Mesenchymal stem cell (in vitro differentiated cells and primary cell): ENCODE data around the gene DHX30.

ENCODE experiments used
- DNase-seq: peaks from one replicate; pipeline ENCODE4 v3.0.0-alpha.2; 2013
- H2AFZ ChIP-seq: one replicate; pipeline ENCODE4 v1.6.1; 2013; ENCODE audit warnings: low read depth, mild to moderate bottlenecking, control low read depth, inconsistent platforms, low read length, moderate library complexity
- H2AK5ac ChIP-seq: 2 replicates; pipeline ENCODE4 v1.6.1; 2013; ENCODE audit warnings: low read length, moderate library complexity, mild to moderate bottlenecking, inconsistent platforms; ENCODE audit not compliant: severe bottlenecking
- H2BK120ac ChIP-seq: one replicate; pipeline ENCODE4 v1.6.1; 2013; ENCODE audit warnings: low read depth, mild to moderate bottlenecking, inconsistent platforms, low read length, moderate library complexity
- H2BK12ac ChIP-seq, 2 experiments: one replicate each; pipeline ENCODE4 v1.6.1; 2013; ENCODE audit warnings: inconsistent platforms in 2 of 2, low read length in 2 of 2, mild to moderate bottlenecking in 2 of 2, moderate library complexity in 2 of 2, control low read depth in 1 of 2
- H2BK15ac ChIP-seq: one replicate; pipeline ENCODE4 v1.6.1; 2013; ENCODE audit warnings: mild to moderate bottlenecking, low read depth, inconsistent platforms; ENCODE audit not compliant: poor library complexity, severe bottlenecking
- H2BK5ac ChIP-seq: 2 replicates; pipeline ENCODE4 v1.6.1; 2013; ENCODE audit warnings: low read depth, mild to moderate bottlenecking, low read length, control low read depth, inconsistent platforms; ENCODE audit not compliant: poor library complexity, severe bottlenecking
- H3K14ac ChIP-seq, 2 experiments: one replicate each; pipeline ENCODE4 v1.6.1; 2013; ENCODE audit warnings: inconsistent platforms in 2 of 2, low read length in 2 of 2, control low read depth in 1 of 2, mild to moderate bottlenecking in 1 of 2, moderate library complexity in 1 of 2
- H3K18ac ChIP-seq, 2 experiments: one replicate each; pipeline ENCODE4 v1.6.1; 2013; ENCODE audit warnings: inconsistent platforms in 2 of 2, low read length in 2 of 2, control low read depth in 1 of 2, low read depth in 1 of 2, mild to moderate bottlenecking in 1 of 2
- H3K23ac ChIP-seq, 2 experiments: one replicate each; pipeline ENCODE4 v1.6.1; 2013; ENCODE audit warnings: inconsistent platforms in 2 of 2, low read length in 2 of 2, mild to moderate bottlenecking in 2 of 2, moderate library complexity in 2 of 2, control low read depth in 1 of 2
- H3K27ac ChIP-seq: 2 replicates; pipeline ENCODE4 v1.5.1; 2013; ENCODE audit warnings: mild to moderate bottlenecking, moderate library complexity, low read length, control low read depth, inconsistent platforms; ENCODE audit not compliant: poor library complexity, severe bottlenecking
- H3K27me3 ChIP-seq, 2 experiments: 2 replicates each; pipeline versions ENCODE4 v1.6.1 to v1.7.0; 2013; ENCODE audit warnings: low read length in 2 of 2, mild to moderate bottlenecking in 2 of 2, moderate library complexity in 2 of 2, control low read depth in 1 of 2, inconsistent platforms in 1 of 2; ENCODE audit not compliant: control insufficient read depth in 1 of 2, insufficient read depth in 1 of 2
- H3K36me3 ChIP-seq, 2 experiments: 2 replicates each; pipeline versions ENCODE4 v1.6.1 to v1.7.0; 2013; ENCODE audit warnings: low read length in 2 of 2, control low read depth in 1 of 2, inconsistent platforms in 1 of 2, low read depth in 1 of 2, mild to moderate bottlenecking in 1 of 2; ENCODE audit not compliant: insufficient read depth in 2 of 2, control insufficient read depth in 1 of 2
- H3K4ac ChIP-seq, 2 experiments: one replicate each; pipeline ENCODE4 v1.6.1; 2013; ENCODE audit warnings: inconsistent platforms in 2 of 2, low read length in 2 of 2, mild to moderate bottlenecking in 2 of 2, moderate library complexity in 2 of 2, control low read depth in 1 of 2, low read depth in 1 of 2
- H3K4me1 ChIP-seq: 2 replicates; pipeline ENCODE4 v1.6.1; 2013; ENCODE audit warnings: low read depth, low read length, control low read depth; ENCODE audit not compliant: control insufficient read depth, insufficient read depth
- H3K4me2 ChIP-seq: 2 replicates; pipeline ENCODE4 v1.6.1; 2013; ENCODE audit warnings: low read length, mild to moderate bottlenecking, inconsistent platforms; ENCODE audit not compliant: poor library complexity, severe bottlenecking
- H3K4me3 ChIP-seq, 2 experiments: 2 replicates each; pipeline versions ENCODE4 v1.5.1 to v1.7.0; 2013; ENCODE audit warnings: low read length in 2 of 2, mild to moderate bottlenecking in 2 of 2, control low read depth in 1 of 2, low read depth in 1 of 2; ENCODE audit not compliant: insufficient read depth in 1 of 2
- H3K79me1 ChIP-seq: replicated peaks from 2 replicates; pipeline ENCODE4 v1.6.1; 2013; ENCODE audit warnings: mild to moderate bottlenecking, control low read depth, low read length, inconsistent platforms; ENCODE audit not compliant: poor library complexity, severe bottlenecking
- H3K9ac ChIP-seq: 2 replicates; pipeline ENCODE4 v1.7.0; 2013; ENCODE audit warnings: mild to moderate bottlenecking, low read length, moderate library complexity
- H3K9me3 ChIP-seq: 2 replicates; pipeline ENCODE4 v1.7.0; 2013; ENCODE audit warnings: mild to moderate bottlenecking, low read length; ENCODE audit not compliant: control insufficient read depth
- H4K8ac ChIP-seq: one replicate; pipeline ENCODE4 v1.6.1; 2013; ENCODE audit warnings: inconsistent platforms, mild to moderate bottlenecking, low read length, moderate library complexity
- H4K91ac ChIP-seq: one replicate; pipeline ENCODE4 v1.6.1; 2013; ENCODE audit warnings: mild to moderate bottlenecking, low read length, inconsistent platforms
- WGBS: methylation state at CpG from one replicate; pipeline ENCODE4 v1.1.7; 2013; ENCODE audit warnings: mixed read lengths; 5-methylcytosine and 5-hydroxymethylcytosine counted together

DHX30 gene

DNA sequence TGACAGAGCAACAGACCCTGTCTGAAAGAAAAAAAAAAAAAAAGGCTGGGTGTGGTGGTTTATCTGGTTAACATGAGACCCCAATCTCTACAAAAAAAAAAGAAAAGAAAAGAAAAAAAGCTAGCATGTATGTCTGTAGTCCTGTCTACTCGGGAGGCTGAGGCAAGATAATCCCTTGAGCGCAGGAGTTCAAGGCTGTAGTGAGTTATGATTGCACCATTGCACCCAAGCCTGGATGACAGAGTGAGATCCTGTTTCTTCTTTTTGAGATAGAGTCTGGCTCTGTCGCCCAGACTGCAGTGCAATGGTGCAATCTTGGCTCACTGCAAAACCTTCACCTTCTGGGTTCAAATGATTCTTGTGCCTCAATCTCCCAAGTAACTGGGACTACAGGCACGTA, 8.4 kb upstream of the DHX30 start:
- no peak overlapping the region for H2BK5ac ChIP-seq
- H4K91ac ChIP-seq = no peak overlapping the region
- no peak overlapping the region for H2BK120ac ChIP-seq
- no peaks in the 10 kb centered on the region for H3K79me1 ChIP-seq
- H4K8ac ChIP-seq = no peak overlapping the region
- H3K23ac ChIP-seq = no peak overlapping the region
- H3K36me3 ChIP-seq = no peaks in the 10 kb centered on the region
- no peak overlapping the region for H2BK12ac ChIP-seq
- H2AFZ ChIP-seq = no peak overlapping the region
- no peak overlapping the region for H3K4me3 ChIP-seq
- H3K4me1 ChIP-seq = no peaks in the 10 kb centered on the region
- H3K4me2 ChIP-seq = no peak overlapping the region
- H3K27me3 ChIP-seq = no peaks in the 10 kb centered on the region
- no peak for DNase-seq
- H2BK15ac ChIP-seq = no peak overlapping the region
- H2AK5ac ChIP-seq = no peak overlapping the region
- H3K4ac ChIP-seq = no peak overlapping the region
- H3K9ac ChIP-seq = no peak overlapping the region
- no peak overlapping the region for H3K18ac ChIP-seq
- 93% methylated on average over 4 of the region's 4 CpGs for WGBS
- no peaks in the 10 kb centered on the region for H3K9me3 ChIP-seq
- H3K14ac ChIP-seq = no peak overlapping the region
- no peak overlapping the region for H3K27ac ChIP-seq

GRCh38 chr3:47799733-47800132, 3.2 kb upstream of the DHX30 start:
- Histone ChIP-seq H3K36me3 (no peaks in the 10 kb centered on the region), H3K4me1 (peaks cover 3% of the 10 kb centered on the region), H3K27me3 (no peaks in the 10 kb centered on the region), H3K9me3 (no peaks in the 10 kb centered on the region), H2BK12ac (no peak overlapping the region), H3K9ac (no peak overlapping the region), H2BK15ac (no peak overlapping the region), H3K18ac (no peak overlapping the region), H3K14ac (no peak overlapping the region), H3K79me1 (no peaks in the 10 kb centered on the region), H4K91ac (no peak overlapping the region), H3K23ac (no peak overlapping the region), H2AFZ (no peak overlapping the region), H3K4ac (no peak overlapping the region), H3K27ac (no peak overlapping the region), H2BK5ac (no peak overlapping the region), H4K8ac (no peak overlapping the region), H2AK5ac (no peak overlapping the region), H3K4me2 (no peak overlapping the region), H2BK120ac (no peak overlapping the region), H3K4me3 (no peak overlapping the region)
- 83% methylated on average over 4 of the region's 4 CpGs for WGBS
- DNase-seq = no peak

- Histone ChIP-seq H2AFZ (peak overlapping the region; percentile 98), H2BK12ac (peak overlapping the region in 1 of 2 experiments; percentile 63), H2BK5ac (no peak overlapping the region), H4K91ac (peak overlapping the region; percentile 6), H3K27me3 (no peaks in the 10 kb centered on the region), H2AK5ac (no peak overlapping the region), H4K8ac (peak overlapping the region; percentile 4), H2BK120ac (no peak overlapping the region), H3K27ac (peak overlapping the region; percentile 83), H3K36me3 (peaks cover 11 to 18% of the 10 kb centered on the region in 2 experiments), H3K79me1 (peaks cover 5% of the 10 kb centered on the region), H3K4me2 (peak overlapping the region; percentile 81), H3K9ac (peak overlapping the region; percentile 98), H3K23ac (peak overlapping the region in 1 of 2 experiments; percentile 94), H3K14ac (peak overlapping the region in 1 of 2 experiments; percentile 98), H3K4ac (peak overlapping the region; percentile 7 to 96), H3K4me1 (peaks cover 3% of the 10 kb centered on the region), H3K4me3 (peak overlapping the region; percentile 89 to 99), H3K9me3 (no peaks in the 10 kb centered on the region), H2BK15ac (no peak overlapping the region), H3K18ac (peak overlapping the region; percentile 9 to 95)
- WGBS = 1% methylated on average over 19 of the region's 20 CpGs
- DNase-seq = no peak
These were observed 615 bp downstream of the DHX30 start for GRCh38 chr3:47803480-47804025.

- Histone ChIP-seq H2BK12ac (no peak overlapping the region), H4K8ac (no peak overlapping the region), H4K91ac (no peak overlapping the region), H3K23ac (no peak overlapping the region), H3K4ac (no peak overlapping the region), H2AFZ (no peak overlapping the region), H2BK120ac (no peak overlapping the region), H2AK5ac (no peak overlapping the region), H3K9me3 (no peaks in the 10 kb centered on the region), H3K9ac (no peak overlapping the region), H3K4me1 (peaks cover 3% of the 10 kb centered on the region), H3K14ac (no peak overlapping the region), H3K79me1 (peaks cover 8% of the 10 kb centered on the region), H3K27ac (no peak overlapping the region), H2BK15ac (no peak overlapping the region), H2BK5ac (no peak overlapping the region), H3K4me3 (peak overlapping the region in 1 of 2 experiments; percentile 99), H3K36me3 (peaks cover 14 to 21% of the 10 kb centered on the region in 2 experiments), H3K18ac (no peak overlapping the region), H3K27me3 (no peaks in the 10 kb centered on the region), H3K4me2 (no peak overlapping the region)
- 100% methylated on average over 1 of the region's 1 CpG for WGBS
- DNase-seq = no peak
These were observed 1.6 kb downstream of the DHX30 start for GRCh38 chr3:47804577-47804976.
